ENCODE measurements around the gene ZNF462. TPM values are rescaled to one million over a fixed set of nuclear protein-coding genes. Genes with fewer than 3 reads are reported as not detected.

Gene ZNF462
- total RNA-seq, 1 donor from 2014 or later: 0.37 TPM

DNA sequence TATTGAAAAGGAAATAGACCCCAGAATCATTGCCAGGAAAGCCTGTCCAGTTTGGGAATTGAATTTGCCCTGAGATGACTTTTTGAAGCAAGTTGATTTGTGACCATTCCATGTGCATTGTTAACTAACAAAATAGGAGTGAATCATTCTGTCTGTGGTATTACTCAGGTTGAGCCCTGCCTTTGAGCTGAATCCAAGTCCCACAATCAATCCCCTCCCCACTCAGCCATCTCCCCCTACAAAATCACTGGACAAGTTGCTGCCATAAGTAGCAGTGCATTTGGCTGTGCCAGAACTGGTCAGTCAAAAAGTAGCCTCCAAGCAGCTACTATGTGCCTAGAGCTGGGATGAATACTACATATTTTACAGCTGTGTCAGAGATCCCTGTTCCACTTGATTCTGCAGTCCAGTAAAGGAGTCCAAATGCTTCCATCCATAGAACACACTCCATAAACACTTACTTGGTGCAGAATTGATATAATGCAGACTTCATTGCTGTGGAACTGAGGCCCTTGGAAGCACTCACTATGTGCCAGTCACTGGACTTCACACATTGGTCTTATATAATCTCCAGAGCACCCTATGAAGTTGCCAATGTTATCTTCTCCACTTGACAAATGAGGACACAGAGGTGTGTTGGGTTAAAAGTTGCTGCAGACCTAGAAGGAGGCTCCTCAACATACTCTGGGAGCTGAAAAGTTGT lies 96.1 kb downstream of the ZNF462 start:
- Mint-ChIP-seq H3K27ac (no peak overlapping the region), H3K4me3 (no peak overlapping the region), H3K36me3 (ENCODE audit: low read depth) (no peaks in the 10 kb centered on the region), H3K27me3 (peaks cover 3% of the 10 kb centered on the region), H3K4me1 (peaks cover 16% of the 10 kb centered on the region), H3K9me3 (peaks cover 6% of the 10 kb centered on the region)
- intact Hi-C loops (cut with micrococcal nuclease): no loop called here
- no peak for DNase-seq

DNA sequence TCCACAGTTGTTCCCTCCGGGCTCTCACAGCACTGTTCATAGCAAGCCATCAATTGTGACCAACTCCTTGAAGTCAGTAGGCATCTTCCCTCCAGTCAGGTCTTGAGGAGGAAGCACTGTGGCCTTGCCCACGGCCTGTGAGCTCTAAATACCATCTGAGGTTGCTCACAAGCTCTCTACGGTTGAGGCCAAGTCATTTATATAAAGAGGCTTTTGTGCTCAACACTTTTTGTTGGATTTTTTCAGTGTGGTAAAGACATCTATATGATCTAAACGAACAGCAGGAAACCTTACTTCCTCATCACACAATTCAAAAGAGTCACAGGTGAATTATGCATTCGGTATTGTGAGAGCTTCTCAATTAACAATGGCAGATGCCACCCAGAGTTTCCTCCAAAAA lies 97.3 kb downstream of the ZNF462 start:
- Mint-ChIP-seq H3K36me3 (ENCODE audit: low read depth) (no peaks in the 10 kb centered on the region), H3K9me3 (peaks cover 6% of the 10 kb centered on the region), H3K27me3 (peaks cover 3% of the 10 kb centered on the region), H3K4me1 (peaks cover 23% of the 10 kb centered on the region), H3K4me3 (no peak overlapping the region), H3K27ac (no peak overlapping the region)
- DNase-seq: no peak
- intact Hi-C loops (cut with micrococcal nuclease): no loop called here

DNA sequence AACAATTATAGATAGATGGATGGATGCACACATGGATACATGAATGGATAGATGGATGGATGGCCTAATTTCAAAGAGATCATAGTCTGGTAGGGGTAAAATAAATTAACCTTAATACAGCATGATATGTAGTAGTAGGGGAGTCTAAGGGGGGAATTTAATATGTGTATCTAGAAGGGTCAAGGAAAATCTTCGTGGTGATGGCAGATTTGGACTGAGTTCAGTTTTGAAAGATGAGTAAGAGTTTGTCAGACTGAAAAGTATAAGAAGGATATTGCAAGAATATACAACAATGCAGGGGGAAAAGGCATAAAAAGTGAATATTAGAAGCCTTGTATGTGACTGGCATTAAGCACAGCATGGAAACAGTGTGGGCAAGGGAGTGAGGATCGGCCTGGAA lies 98.7 kb downstream of the ZNF462 start:
- H3K36me3 Mint-ChIP-seq (ENCODE audit: low read depth): no peaks in the 10 kb centered on the region
- peaks cover 23% of the 10 kb centered on the region for H3K4me1 Mint-ChIP-seq
- no peak overlapping the region for H3K4me3 Mint-ChIP-seq
- no peak for DNase-seq
- no peak overlapping the region for H3K27ac Mint-ChIP-seq
- peaks cover 2% of the 10 kb centered on the region for H3K27me3 Mint-ChIP-seq
- peaks cover 6% of the 10 kb centered on the region for H3K9me3 Mint-ChIP-seq
- intact Hi-C loops (cut with micrococcal nuclease): no loop called here

DNA sequence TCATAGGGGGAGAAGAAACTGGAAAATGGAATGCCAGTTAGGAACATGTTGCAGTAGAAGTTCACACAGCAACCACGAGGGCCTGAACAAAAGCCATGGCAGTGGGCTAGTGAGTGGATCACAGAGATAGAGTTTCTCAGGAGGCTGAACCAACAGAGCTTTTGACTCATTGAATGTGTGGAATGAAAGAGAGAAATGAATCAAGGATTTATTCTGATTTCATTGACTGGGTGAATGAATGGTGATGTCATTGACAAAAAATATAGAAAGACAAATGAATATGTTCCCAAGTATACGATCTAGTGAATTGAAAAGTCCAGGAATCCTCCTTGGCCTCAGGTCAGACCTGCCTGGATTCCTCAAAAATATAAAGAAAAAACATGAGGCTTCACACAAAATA lies 99.2 kb downstream of the ZNF462 start:
- Mint-ChIP-seq H3K4me1 (peaks cover 23% of the 10 kb centered on the region), H3K36me3 (ENCODE audit: low read depth) (no peaks in the 10 kb centered on the region), H3K27ac (no peak overlapping the region), H3K9me3 (peaks cover 6% of the 10 kb centered on the region), H3K27me3 (peaks cover 6% of the 10 kb centered on the region), H3K4me3 (no peak overlapping the region)
- no peak for DNase-seq
- intact Hi-C loops (cut with micrococcal nuclease): no loop called here

DNA sequence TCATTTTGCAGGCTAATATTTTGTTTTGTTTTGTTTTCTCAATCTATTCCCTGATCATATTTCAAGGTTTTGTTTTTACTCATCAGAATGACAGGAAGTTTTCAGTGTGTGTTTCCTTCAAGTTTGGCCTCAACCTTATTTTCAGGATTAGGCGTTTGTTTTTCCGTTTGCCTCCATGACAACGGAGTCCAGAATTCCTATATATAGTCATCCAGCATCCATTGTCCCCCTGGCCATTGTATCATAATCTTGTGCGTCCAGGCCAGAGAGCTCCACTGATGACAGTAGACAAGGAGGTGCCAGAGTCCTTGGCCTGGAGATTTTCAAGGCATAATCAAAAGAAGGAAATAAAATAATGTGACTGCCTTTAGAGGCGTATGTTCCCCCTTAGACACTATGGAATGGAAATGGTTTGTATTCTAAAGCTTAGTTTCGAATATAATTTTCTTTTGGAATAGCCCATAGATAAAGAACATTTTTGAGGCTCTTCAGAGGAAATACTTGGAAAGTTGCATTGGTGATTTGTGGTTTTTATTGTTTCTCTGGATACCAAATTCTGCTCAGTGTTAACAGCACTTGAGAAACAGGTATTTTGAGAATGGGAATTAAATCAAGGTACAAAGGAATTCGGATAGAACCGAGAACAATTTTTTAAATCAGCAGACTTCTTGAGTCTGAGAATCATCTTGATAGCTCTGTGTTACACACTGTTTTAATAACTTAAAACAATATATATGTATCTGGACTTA lies 99.8 kb downstream of the ZNF462 start:
- intact Hi-C loops (cut with micrococcal nuclease): no loop called here
- H3K4me1 Mint-ChIP-seq: peaks cover 23% of the 10 kb centered on the region
- DNase-seq: no peak
- no peaks in the 10 kb centered on the region for H3K36me3 Mint-ChIP-seq (ENCODE audit: low read depth)
- peaks cover 6% of the 10 kb centered on the region for H3K27me3 Mint-ChIP-seq
- no peak overlapping the region for H3K4me3 Mint-ChIP-seq
- no peak overlapping the region for H3K27ac Mint-ChIP-seq
- peaks cover 6% of the 10 kb centered on the region for H3K9me3 Mint-ChIP-seq

DNA sequence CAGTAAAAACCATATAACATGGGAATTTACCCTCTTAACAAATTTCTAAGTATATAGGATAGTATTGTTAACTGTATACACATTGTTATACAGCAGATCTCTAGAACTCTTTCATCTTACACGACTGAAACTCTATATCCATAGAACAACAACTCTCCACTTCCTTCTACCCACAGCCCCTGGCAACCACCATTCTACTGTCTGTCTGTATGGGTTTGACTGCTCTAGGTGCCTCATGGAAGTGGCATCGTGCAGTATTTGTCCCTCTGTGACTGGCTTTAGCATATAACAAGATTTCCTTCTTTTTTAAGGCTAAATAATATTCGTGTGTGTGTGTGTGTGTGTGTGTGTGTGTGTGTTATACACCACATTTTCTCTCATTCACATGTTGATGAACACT lies 100.7 kb downstream of the ZNF462 start:
- Mint-ChIP-seq H3K27me3 (peaks cover 6% of the 10 kb centered on the region), H3K4me1 (peaks cover 23% of the 10 kb centered on the region), H3K4me3 (no peak overlapping the region), H3K36me3 (ENCODE audit: low read depth) (no peaks in the 10 kb centered on the region), H3K9me3 (peaks cover 6% of the 10 kb centered on the region), H3K27ac (no peak overlapping the region)
- DNase-seq: no peak
- intact Hi-C loops (cut with micrococcal nuclease): no loop called here

DNA sequence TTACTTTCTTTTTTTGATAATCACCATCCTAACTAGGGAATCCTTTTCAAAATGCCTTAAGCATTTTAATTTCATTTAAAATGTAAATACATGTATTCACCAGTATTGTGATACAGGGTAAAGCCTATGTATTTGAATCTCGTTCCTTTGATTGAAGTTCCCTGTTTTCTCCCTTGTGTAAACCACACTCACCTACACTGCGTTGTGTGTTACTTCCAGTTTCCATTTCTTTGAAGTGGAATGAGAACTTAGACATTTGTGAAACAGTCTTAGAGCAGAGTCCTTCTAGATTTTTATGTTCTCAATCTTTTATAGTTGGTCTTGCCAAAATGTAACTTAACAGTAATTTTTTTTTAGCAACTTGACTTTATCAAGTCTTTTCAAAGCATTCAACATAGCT lies 101.4 kb downstream of the ZNF462 start:
- no peaks in the 10 kb centered on the region for H3K36me3 Mint-ChIP-seq (ENCODE audit: low read depth)
- no peak overlapping the region for H3K27ac Mint-ChIP-seq
- peaks cover 6% of the 10 kb centered on the region for H3K27me3 Mint-ChIP-seq
- peaks cover 23% of the 10 kb centered on the region for H3K4me1 Mint-ChIP-seq
- peak; percentile 70 for DNase-seq
- peaks cover 6% of the 10 kb centered on the region for H3K9me3 Mint-ChIP-seq
- intact Hi-C loops (cut with micrococcal nuclease): no loop called here
- no peak overlapping the region for H3K4me3 Mint-ChIP-seq

DNA sequence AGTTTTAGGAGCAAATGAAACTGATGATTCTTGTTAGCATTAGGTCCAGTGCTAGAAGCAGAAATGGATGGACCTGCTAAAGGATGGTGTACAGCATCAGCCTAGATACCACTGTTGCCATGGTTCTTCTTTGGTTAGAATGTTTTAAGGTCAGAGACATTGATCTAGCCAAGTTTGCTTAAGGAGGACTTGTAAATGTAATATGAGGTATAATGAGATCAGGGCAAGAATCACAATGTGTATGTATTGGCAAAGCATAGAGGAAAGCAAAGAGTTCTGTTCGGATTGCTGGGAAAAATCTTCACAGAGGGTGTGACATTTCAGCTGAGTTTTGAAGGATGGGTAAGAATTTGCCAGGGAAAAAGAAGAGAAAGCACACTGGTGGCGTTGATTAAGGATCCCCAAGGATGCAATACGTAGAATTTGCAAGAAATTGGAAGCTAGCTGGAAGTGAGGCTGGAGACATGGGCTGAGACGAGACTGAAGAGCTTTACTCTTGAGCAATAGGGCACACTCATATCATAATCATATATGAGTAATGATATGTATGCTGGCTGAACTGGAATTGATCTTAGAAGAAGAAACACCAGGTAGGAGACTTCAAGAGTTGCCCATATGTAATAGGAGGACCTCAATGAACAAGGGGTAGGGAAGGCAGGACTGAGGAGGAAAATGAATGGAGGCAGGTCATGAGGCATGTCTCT lies 102.0 kb downstream of the ZNF462 start:
- intact Hi-C loops (cut with micrococcal nuclease): no loop called here
- no peaks in the 10 kb centered on the region for H3K36me3 Mint-ChIP-seq (ENCODE audit: low read depth)
- H3K4me3 Mint-ChIP-seq: no peak overlapping the region
- no peak for DNase-seq
- no peak overlapping the region for H3K27ac Mint-ChIP-seq
- peaks cover 6% of the 10 kb centered on the region for H3K9me3 Mint-ChIP-seq
- H3K4me1 Mint-ChIP-seq: peaks cover 23% of the 10 kb centered on the region
- peaks cover 10% of the 10 kb centered on the region for H3K27me3 Mint-ChIP-seq

DNA sequence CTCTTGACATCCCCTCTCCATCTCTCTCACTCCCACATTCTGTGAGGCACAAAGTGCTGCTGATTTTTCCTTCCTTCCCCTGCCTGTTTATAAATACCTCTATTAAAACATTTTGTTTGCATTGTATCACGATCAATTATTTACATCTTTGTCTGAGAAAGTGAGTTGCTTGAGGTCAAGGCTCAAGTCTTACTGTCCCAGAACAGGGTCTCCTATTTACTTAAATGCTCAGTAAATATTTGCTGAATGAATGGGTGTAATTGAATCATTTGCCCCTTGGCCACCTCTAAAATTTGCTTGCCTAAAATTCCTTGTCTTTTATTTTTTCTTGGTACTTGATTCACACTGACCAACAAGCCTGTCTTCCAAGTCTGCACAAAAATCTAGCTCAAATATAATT lies 103.5 kb downstream of the ZNF462 start:
- Mint-ChIP-seq H3K27me3 (peaks cover 12% of the 10 kb centered on the region), H3K9me3 (peaks cover 6% of the 10 kb centered on the region), H3K36me3 (ENCODE audit: low read depth) (no peaks in the 10 kb centered on the region), H3K4me3 (no peak overlapping the region), H3K4me1 (peaks cover 22% of the 10 kb centered on the region), H3K27ac (no peak overlapping the region)
- no peak for DNase-seq
- intact Hi-C loops (cut with micrococcal nuclease): no loop called here

DNA sequence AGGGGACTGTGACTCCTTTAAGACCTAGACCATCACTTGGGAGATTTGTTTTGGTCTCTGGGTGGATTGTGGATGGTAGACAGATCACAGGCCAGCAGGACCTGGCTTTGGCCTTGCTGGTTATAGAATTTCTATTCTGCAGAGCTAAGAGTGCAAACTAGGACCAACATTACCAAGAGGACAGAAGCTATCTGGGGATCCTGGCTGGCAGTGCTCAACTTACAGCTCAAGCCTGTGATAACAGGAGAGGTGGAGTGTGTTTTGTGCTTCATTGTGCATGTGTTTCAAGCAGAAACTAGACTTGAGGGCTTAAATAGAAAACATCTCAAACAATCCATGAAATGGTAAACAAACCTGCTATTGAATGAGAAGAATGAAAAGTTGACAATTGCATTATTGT lies 106.7 kb downstream of the ZNF462 start:
- Mint-ChIP-seq H3K4me1 (peaks cover 4% of the 10 kb centered on the region), H3K4me3 (no peak overlapping the region), H3K36me3 (ENCODE audit: low read depth) (no peaks in the 10 kb centered on the region), H3K27ac (no peak overlapping the region), H3K27me3 (peaks cover 12% of the 10 kb centered on the region), H3K9me3 (no peaks in the 10 kb centered on the region)
- DNase-seq: no peak
- intact Hi-C loops (cut with micrococcal nuclease): no loop called here

DNA sequence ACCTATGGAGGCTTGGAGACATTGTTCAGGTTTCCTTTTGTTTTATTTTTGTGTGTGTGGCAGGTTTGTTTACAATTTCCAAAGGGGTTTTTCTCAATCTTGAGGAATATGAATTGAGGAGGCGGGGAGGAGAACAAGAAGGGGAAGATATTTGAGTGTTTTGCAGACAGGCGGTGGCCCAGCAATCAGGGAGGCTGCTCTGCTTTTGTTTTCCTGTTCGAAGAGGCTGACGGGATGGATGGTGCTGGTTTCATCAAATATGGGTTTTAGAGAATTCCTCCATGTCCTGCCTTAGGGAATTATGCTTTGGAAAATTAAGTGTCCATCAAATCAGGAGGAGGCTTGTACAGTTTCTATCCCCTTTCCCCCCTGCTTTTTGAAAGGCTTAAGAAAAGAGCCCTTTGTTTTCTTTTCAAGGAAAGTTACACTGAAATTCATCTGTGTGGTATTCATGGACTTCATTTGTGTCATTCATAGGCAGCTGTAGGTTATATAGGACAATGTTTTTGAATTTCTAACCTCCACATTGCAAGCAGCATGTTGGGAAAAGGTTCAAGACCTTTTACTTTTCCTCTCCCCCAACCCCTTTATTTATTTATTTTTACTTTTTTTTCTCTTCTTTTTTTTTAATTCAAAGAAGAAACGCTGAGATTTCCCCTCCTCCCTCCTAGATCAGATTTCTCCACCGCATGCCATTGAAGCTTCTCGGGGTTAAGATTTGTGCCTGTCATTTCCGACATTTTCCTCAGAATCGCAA lies 107.4 kb downstream of the ZNF462 start:
- Mint-ChIP-seq H3K4me3 (no peak overlapping the region), H3K27ac (no peak overlapping the region), H3K9me3 (no peaks in the 10 kb centered on the region), H3K27me3 (peaks cover 12% of the 10 kb centered on the region), H3K36me3 (ENCODE audit: low read depth) (no peaks in the 10 kb centered on the region), H3K4me1 (no peaks in the 10 kb centered on the region)
- intact Hi-C loops (cut with micrococcal nuclease): no loop called here
- no peak for DNase-seq

DNA sequence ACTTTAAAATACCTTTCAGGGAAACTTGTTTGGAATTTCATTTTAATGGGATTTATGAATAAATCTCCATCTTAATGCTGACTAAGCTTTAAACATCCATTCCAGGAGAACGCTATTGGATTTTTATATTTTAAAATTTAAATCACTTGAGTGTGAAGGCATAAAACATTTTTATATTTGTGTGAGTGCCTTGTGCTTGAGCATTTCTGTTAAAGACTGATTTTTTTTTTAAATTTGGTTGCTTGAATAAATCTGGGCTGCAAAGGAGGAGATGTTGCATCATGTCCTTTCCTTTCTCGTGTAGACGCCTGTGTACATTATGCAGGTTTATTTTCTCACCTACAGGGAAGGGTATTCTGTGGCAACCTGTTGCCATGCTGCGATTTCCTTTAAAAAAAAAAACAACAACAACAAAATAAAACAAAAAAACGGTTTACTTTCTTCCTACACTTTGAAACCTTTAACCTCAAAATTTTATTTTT lies 108.1 kb downstream of the ZNF462 start:
- Mint-ChIP-seq H3K27ac (no peak overlapping the region), H3K27me3 (peaks cover 12% of the 10 kb centered on the region), H3K4me3 (no peak overlapping the region), H3K4me1 (no peaks in the 10 kb centered on the region), H3K36me3 (ENCODE audit: low read depth) (no peaks in the 10 kb centered on the region), H3K9me3 (no peaks in the 10 kb centered on the region)
- intact Hi-C loops (cut with micrococcal nuclease): no loop called here
- no peak for DNase-seq

DNA sequence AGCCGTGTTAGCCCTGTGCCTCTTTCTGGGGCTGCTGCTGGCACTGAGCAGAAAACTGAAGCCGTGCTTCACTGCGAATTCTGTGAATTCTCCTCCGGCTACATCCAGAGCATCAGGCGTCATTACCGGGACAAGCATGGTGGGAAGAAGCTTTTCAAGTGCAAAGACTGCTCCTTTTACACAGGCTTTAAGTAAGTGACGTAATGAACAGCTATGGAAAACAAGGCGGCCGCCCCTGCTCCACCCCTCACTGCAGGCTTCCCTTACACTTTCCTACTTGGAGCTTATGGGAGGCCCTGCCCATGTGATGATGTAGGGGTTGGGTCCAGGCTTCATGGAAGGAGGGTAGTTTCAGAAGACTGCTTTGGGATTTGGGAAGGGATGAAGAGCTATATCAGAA lies 109.1 kb downstream of the ZNF462 start:
- intact Hi-C loops (cut with micrococcal nuclease): no loop called here
- Mint-ChIP-seq H3K36me3 (ENCODE audit: low read depth) (no peaks in the 10 kb centered on the region), H3K9me3 (no peaks in the 10 kb centered on the region), H3K27ac (no peak overlapping the region), H3K4me3 (no peak overlapping the region), H3K27me3 (peaks cover 6% of the 10 kb centered on the region), H3K4me1 (no peaks in the 10 kb centered on the region)
- DNase-seq: no peak
